ENCODE measurements around the gene SEC24C.
"Not testable (repeated sequence)": the region's sequence is repeated elsewhere in the genome, so short reads cannot be mapped to it uniquely, and the experiment has no call there.

The SEC24C gene

DNA sequence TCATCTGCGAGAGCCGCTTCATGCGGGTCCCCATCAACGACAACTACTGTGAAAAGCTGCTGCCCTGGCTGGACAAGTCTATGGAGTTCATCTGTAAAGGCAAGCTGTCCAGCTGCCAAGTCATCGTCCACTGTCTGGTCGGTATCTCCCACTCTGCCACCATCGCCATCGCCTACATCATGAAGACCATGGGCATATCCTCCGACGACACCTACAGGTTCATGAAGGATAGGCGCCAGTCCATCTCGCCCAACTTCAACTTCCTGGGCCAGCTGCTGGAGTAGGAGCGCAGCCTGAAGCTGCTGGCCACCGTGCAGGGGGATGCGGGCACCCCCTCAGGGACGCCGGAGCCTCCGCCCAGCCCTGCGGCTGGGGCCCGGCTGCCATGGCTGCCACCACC lies 11.7 kb upstream of the SEC24C start:
- no peak for DNase-seq (ENCODE audit: low read depth, low spot score)

DNA sequence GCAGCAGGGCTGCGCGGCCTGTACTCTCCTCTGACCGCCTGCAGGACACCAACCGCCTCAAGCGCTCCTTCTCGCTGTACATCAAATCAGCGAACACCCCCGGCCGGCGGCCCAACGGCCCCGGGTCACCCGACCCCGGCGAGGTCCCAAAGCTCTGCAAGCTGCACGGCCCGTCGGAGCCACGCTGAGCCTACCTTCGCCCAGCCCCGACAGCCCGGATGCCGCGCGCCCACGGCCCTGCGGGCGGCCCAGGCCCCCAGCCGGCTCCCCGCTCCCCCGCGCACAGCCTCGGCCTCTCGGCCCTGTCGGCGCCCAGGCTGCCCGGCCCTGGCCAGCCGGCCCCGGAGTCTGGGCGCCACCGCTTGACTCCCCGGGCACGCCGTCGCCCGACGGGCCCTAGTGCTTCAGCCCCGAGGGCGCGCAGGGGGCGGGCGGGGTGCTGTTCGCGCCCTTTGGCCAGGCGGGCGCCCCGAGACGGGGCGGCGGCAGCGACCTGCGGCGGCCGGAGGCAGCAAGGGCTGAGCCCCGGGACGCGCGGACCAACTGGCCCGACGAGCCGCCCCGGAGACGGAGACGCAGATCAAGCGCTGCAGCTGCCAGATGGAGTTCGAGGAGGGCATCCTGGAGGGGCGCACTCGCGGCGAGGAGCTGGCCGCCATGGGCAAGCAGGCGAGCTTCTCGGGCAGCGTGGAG lies 11.1 kb upstream of the SEC24C start:
- DNase-seq (ENCODE audit: low read depth, low spot score), result no peak

DNA sequence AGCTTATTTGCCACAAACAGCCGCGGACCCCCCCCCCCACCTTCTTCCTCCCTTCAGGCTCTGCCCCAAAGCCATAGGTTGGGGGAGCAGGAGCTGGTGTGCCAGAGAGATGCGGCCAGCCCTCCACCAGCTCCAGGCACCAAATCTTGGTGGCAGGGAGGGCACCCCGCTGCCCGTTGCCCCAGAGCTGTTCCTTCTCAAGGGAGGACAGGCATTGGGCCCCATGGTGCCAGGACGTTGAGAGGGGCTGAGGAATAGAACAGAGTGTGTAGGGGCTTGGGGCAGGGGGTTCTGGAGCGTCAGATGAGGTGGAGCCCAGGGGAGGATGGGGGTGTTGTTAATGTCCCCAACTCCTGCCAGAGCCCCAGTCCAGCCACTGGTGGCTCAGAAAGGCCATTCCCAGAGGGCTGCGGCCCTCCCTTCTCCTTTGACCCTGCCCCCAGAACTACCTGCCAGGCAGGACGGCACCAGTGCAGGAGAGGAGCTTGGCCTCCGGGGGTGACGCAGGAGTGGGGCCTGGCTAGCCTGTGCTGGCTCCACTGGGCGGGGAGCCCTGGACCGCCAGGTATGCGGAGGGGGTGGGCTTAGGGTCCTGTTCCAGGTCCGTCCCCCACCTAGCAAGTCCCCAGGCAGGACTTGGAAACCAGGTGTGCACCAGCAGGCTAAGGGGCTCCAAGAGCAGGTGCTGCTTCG lies 10.0 kb upstream of the SEC24C start:
- DNase-seq (ENCODE audit: low read depth, low spot score), result no peak

DNA sequence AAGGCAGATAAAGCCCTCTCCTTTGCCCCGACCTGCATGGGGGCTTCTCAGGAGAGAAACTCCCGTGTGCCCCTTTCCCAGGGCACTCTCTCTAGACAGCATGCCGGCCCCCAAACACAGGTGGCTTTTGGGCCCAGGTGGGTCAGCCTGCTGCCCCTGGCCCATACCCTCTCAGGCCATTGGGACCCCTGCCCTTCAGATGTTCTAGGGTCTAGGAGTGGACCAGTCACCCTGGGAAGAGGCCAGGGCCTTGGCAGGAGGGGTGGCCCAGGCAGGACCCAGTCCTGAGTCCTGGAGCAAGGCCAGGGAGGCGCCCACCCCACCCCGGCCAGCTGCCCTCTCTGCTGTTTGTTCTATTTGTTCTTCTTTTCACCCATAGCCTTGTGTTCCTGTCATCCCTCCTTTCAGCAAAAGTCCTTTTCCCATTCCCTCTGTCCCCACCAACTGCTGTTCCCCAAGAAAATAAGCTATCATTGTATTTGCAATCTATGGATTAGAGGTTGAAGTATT lies 9.3 kb upstream of the SEC24C start:
- no peak for DNase-seq (ENCODE audit: low read depth, low spot score)

DNA sequence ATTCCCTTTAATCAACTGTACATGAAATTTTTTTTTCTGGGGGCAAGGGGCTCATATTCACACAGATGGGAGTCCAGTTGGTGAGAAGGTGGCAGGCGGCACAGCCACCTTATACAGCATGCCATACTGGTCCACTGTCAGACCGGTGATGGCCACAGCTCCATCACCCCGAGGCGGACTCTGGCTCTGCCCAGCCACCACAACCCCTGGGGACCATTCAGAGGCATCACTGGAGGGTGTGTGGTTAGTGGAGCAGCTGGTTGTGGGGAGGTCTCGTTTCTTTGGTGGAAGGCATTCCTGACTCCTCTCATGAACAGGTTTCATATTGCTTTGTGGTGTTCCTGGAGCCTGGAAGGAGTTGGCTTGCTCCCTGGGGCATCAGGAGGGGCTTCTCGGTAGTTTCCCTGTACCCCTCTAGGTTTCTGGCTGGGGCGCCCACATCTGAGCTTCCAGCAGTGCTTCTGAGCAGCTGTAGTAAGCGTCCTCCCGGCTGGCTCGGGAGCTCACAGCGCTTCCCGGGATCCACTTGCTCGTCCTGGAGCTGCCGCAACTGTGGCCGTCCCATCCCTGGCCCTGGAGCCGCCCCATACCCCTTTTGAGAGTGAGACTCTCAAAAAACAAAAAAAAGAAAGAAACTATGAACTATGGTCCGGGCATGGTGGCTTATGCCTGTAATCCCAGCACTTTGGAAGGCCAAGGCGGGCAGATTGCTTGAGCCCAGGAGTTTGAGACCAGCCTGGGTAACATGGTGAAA lies 3.5 kb upstream of the SEC24C start:
- not testable (repeated sequence) for DNase-seq (ENCODE audit: low read depth, low spot score)

DNA sequence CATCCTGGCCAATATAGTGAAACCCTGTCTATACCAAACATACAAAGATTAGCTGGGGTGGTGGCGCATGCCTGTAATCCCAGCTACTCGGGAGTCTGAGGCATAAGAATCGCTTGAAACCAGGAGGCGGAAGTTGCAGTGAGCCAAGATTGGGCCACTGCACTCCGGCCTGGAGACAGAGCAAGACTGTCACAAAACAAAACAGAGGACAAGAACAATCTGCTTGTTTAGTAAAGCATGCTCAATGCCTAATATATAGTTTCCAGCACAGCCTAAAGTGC lies 1.8 kb upstream of the SEC24C start:
- DNase-seq (ENCODE audit: low read depth, low spot score), result no peak

DNA sequence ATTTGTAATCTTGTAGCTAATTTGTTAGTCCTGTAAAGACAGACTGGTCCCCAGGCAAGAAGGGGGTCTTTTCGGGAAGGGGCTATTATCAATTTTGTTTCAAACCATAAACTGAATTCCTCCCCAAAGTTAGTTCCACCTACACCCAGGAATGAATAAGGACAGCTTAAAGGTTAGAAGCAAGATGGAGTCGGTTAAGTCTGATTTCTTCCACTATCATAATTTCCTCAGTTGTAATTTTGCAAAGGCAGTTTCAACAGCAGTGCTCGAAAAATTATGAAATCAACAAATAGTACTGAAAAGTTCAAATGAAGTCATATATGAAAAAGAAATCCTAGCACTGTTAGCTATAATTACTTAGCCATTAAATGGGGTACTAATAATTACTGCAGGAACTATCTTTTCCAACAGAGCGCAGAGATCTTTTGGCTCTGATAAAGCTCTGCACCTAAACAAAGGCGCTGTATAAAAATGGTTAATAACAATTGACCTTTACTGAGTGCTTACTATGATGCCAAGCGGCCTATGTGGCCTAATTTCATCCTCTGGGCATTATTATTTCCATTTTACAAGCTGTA lies 756 bp upstream of the SEC24C start:
- no peak for DNase-seq (ENCODE audit: low read depth, low spot score)

DNA sequence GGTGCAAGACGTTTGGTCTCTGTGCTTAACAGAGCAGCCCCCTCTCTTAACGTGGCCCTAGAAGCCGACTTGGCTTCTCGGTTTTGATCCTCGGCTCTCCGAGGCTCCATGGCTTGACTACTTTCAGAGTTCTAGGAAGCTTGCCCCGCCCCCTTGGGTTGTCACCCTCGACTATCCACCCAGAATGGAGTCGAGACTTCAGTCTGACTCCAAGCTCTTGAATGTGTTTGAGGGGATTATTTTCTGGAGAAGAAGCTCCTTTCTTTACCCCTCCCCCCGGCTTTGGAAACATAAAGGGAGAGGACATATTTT lies 448 bp downstream of the SEC24C start:
- DNase-seq (ENCODE audit: low read depth, low spot score), result no peak

DNA sequence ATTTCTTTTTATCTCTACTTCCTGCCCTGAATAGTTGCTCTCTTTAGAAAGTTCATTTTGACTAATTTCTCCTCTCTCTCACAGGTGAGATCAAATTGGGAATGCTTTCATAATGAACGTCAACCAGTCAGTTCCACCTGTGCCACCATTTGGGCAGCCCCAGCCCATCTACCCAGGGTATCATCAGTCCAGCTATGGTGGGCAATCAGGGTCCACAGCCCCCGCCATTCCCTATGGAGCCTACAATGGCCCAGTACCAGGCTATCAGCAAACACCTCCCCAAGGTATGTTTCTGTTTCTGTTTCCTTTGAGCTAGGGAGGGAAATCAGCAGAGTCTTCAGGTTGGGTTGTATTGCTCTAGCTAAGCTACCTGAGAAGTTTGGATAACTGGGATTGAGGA lies 2.5 kb downstream of the SEC24C start:
- DNase-seq (ENCODE audit: low read depth, low spot score), result no peak

DNA sequence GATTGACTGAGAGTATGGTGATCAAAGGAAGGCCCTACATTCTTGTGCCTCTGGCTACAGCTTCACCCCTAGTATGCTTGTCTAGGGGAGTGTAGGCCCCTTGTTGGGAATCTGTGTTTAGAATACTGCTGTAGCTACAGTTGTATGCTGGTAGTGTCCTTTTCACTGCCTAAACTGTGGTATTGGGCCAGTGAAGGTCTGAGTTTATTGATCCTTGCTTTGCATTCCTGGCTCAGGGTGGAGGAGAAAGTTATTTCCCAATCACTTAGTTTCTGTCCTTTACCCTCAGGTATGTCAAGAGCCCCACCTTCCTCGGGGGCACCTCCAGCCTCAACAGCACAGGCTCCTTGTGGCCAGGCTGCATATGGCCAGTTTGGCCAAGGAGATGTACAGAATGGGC lies 6.6 kb downstream of the SEC24C start:
- no peak for DNase-seq (ENCODE audit: low read depth, low spot score)

DNA sequence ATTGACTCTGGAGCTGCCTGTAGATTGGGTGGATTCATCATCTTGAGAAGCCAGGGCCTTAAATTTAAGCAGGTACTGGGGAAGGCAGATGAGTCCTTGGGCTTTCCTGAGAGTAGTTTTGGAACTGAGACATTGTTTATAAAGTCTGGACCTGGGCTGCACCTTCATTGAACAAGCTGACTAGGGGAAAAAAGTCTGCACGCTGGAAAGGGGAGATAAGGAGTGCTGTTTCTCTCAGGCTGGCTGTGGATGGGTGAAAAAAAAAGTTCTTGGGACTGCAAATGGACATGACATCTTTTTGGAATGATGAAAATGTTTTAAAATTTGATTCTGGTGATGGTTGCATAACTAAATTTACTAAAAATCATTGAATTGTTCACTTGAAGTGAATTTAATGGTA lies 12.0 kb downstream of the SEC24C start:
- no peak for DNase-seq (ENCODE audit: low read depth, low spot score)

DNA sequence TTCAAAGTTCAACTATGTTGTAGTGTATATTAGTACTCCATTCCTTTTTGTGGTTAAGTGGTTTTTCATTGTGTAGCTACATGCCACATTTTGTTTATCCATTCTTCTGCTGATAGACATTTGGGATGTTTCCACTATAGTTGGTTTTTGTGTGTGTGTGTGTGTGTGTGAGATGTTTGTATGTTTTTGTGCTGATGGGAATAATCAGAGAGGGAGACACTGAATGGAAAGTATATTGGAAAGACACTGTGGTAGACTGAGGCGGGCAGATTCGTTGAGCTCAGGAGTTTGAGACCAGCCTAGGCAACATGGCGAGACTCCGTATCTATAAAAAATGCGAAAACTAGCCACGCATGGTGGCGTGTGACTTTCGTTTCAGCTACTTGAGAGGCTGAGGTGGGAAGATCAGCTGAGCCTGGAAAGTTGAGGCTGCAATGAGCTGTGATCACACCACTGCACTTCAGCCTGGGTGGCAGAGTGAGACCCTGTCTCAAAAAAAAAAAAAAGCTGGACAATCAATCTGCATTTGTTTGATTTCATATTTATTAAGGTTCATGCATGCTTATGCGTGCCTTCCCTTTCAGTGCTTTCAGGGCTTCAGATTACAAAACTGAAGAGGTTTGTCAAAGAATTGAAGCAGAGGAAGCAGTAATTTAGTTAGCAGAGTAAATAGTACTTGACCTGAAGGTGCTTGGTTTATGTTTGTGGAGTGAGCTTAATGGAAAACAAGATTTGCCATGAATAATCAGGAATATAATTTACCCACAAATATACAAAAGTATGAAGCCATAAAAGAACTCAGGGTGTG lies 14.7 kb downstream of the SEC24C start:
- no peak for DNase-seq (ENCODE audit: low read depth, low spot score)

DNA sequence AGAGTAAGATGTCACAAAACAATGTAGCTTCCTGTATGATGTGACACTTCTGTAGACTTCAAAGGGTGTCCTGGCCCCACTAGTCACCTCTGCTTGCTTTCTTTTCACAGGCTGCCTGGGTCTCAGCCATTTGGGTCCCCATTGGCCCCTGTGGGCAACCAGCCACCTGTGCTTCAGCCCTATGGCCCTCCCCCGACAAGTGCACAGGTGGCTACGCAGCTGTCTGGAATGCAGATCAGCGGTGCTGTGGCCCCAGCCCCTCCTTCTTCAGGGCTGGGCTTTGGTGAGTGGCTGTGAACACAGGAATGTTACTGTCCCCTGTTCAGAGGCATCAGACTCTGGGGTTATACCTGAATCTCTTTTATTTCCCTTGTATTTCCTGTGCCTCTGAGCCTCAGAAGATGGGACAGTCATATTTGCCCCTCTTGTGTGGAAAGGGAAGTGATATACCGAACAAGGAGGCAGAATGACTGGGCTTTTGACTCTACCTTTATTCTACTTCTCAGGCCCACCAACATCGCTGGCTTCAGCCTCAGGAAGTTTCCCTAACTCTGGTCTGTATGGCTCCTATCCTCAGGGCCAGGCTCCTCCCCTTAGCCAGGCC lies 15.4 kb downstream of the SEC24C start:
- no peak for DNase-seq (ENCODE audit: low read depth, low spot score)

DNA sequence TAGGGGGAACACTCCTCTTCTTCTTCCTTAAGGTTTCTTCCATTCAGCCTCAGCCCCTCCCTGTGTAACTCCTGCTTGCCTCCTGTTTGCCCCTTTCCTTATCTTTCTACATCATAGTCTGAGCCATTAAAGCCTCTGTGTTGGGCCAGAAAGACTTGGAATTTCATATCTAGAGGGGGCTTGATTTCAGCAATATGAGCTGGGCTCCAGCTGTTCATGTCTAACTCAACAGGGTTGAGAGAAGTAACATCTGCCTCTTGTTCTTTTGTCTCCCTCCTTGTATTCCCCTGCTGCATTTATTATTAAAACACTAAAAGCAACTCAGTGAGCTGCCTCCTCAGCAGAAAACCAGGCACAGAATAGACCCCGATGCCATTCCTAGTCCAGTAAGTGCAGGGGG lies 17.6 kb downstream of the SEC24C start:
- no peak for DNase-seq (ENCODE audit: low read depth, low spot score)

DNA sequence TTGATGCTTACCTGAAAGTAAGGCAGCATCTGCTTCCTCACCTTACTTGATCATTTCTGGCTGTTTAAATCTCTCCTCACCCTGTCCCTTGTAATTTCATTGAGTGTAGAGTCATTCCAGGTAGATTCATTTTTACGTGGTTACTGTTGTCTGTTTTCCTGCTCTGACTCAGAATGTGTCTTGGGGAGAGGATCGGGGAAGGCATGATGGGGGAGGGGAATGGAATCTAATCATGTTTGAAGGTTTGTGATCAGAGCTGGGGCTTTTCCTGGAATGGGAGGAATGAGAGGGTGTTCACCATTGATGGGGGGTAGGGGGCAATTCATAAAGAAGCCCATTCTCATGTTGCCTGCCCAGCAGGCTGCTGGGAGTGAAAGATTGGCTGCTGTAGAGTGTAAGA lies 18.7 kb downstream of the SEC24C start:
- no peak for DNase-seq (ENCODE audit: low read depth, low spot score)

DNA sequence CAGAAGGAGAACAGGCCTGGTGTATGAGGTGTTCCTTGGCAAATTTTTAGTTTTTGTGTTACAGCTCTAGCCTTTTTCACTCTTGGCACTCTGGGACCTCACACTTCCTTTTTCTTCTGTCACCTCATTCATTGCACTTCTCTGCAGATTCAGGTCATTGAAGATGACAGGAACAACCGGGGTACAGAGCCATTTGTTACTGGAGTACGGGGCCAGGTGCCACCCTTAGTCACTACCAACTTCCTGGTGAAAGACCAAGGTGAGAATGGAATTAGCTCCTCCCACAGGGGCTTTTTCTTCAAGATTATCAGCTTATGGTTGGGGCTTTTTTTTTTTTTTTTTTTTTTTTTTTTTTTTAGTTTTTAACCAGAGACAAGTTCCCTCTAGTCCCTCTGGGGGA lies 19.2 kb downstream of the SEC24C start:
- DNase-seq (ENCODE audit: low read depth, low spot score), result no peak

DNA sequence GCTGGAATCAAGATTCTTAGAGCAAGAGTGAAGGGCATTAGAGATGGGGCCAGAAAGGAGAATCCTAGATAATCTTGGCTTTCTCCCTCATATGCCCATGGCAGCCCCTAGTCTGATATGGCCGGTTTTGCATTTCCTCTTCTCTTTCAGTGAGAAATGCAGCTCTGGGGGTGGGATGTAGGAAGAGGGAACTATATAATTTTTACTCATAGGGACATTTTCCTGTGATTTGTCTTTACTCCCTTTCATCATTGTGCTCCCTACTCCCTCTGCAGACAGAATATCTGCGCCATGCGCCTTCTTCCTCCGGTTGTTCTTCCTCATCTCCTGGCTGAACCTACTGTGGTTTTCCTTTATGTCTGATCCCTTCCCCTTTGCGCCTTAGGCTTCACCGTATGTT lies 20.9 kb downstream of the SEC24C start:
- no peak for DNase-seq (ENCODE audit: low read depth, low spot score)

DNA sequence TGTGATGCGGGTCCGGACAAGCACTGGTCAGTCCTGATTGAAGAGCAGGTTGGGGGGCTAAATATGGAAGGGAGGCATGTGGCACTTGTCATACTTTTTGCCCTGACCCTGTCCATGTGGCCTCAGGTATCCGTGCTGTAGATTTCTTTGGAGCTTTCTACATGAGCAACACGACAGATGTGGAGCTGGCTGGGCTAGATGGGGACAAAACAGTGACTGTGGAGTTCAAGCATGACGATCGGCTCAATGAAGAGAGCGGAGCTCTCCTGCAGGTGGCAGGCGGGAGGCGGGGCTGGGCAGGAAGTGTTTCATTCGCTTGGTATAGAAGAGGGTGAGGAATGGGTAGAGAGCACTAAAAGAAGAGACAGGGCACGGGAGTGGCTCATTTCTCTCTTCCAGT lies 24.7 kb downstream of the SEC24C start:
- DNase-seq (ENCODE audit: low read depth, low spot score), result no peak

DNA sequence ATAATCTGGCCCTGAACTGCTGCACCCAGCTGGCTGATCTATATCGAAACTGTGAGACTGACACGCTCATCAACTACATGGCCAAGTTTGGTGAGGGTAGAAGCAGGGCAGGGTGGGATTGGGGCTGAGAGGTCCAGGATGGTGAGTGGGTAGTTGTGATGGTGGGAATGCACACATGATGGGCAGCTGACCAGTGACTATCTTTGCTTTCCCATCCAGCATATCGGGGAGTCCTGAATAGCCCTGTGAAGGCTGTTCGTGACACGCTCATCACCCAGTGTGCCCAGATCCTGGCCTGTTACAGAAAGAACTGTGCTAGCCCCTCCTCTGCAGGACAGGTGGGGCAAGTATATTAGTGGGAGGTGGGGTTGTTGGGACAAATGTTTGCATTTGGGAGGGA lies 25.2 kb downstream of the SEC24C start:
- no peak for DNase-seq (ENCODE audit: low read depth, low spot score)

DNA sequence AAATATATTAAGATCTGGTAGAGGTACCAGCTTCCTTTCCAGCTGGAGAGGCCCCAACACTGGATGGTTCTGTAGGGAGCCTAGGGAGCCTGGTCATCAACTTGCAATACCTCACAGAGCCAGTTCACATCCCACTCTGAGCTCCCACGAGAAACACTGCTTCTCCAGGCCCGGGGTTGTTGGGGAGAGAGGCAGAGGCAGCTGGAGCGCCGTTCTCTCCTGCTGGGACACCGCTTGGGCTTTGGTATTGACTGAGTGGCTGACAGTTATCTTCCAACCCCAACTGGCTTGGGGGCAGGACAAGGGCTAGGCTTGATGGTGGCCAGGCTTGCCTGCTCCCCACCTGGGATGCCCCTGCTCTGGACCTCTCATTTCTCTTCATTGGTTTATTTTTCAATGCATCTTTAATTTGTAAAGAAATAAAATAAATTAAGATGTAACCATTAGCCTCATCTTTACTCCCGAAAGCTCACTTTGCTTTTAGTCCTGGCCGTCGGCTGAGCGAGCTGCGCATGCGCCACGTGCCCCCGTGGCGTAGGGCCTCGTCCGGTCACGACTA lies 27.6 kb downstream of the SEC24C start:
- DNase-seq (ENCODE audit: low read depth, low spot score), result no peak

All from iPS DF 19.7 (cell line).